Measurements from ENCODE around the gene RTBDN.

GRCh38 chr19:12815088-12815487, 19.3 kb downstream of the RTBDN start:
- TF ChIP-seq CTCF (IDR thresholded peaks at IDR 0.05; ENCODE audit: borderline replicate concordance, extremely low read depth, low read length, poor library complexity, severe bottlenecking) (no peak), EZH2 (IDR thresholded peaks at IDR 0.05; ENCODE audit: borderline replicate concordance, low read depth, low read length, severe bottlenecking) (no peak)

Measured in DND-41 (cell line).